Measurements from ENCODE around the gene XXYLT1.

DNA sequence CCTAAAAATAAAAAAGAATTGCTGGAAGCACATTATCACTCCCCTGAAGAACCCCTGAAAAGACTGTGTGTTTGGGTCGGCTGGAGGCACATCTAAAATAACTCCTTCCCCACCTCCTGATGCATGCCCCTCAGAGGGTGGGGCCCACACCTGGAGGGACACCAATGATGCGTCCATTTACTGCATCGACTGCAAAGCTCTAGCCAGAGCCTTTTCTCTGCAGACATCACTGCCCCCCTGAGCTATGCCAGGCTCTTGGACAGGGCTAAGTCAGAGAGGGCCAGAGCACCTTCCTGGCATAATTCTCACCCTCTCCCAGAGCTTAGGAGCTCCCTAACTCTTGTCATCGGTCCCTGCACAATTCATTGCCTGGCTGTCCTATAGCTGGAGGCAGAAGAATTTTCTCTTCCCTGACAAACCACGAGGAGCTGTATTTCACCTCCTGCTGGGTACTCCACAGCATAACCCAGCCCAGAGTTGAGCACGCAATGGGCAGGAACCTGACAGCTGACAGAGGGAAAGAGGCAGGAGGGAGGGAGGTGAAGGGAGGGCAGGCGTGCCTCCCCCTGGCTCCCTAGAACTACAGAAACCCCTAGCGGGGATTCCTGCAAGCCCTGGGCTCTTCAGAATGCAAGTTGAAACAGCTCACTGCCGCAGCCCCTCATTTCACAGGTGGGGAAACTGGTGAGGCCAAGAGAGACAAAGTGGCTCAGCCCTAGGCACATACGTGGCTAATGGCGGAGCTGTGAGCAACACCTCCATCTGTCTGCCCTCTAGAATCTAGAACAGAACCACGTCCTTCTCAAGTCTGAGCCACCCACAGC lies 46.6 kb downstream of the XXYLT1 start:
- no peak for TF ChIP-seq YY1 (IDR thresholded peaks at IDR 0.05; ENCODE audit: insufficient read depth, insufficient read length)
- TF ChIP-seq ZNF274 (IDR thresholded peaks at IDR 0.05; ENCODE audit: low read depth, low read length) = no peak
